ENCODE measurements around the gene ULK3.
A peak's percentile ranks its signal among the peaks of the same experiment; 100 is the strongest.

Gene ULK3

GRCh38 chr15:74867466-74868038 is 24.6 kb upstream of the ULK3 start:
- no peak for DNase-seq

- no peak for DNase-seq
Observed at GRCh38 chr15:74866090-74866489, 23.1 kb upstream of the ULK3 start.

GRCh38 chr15:74865316-74865715 is 22.4 kb upstream of the ULK3 start:
- DNase-seq, result no peak

- DNase-seq, result no peak
Observed at GRCh38 chr15:74864296-74864695, 21.3 kb upstream of the ULK3 start.

GRCh38 chr15:74863239-74864056 is 20.5 kb upstream of the ULK3 start:
- no peak for DNase-seq

GRCh38 chr15:74858369-74858740 is 15.4 kb upstream of the ULK3 start:
- no peak for DNase-seq

GRCh38 chr15:74857671-74858368 is 14.9 kb upstream of the ULK3 start:
- no peak for DNase-seq

- no peak for DNase-seq
Observed at GRCh38 chr15:74857082-74857655, 14.2 kb upstream of the ULK3 start.

- no peak for DNase-seq
Observed at GRCh38 chr15:74856537-74856936, 13.6 kb upstream of the ULK3 start.

- no peak for DNase-seq
Observed at GRCh38 chr15:74855857-74856256, 12.9 kb upstream of the ULK3 start.

GRCh38 chr15:74854453-74855022 is 11.6 kb upstream of the ULK3 start:
- no peak for DNase-seq

- no peak for DNase-seq
Observed at GRCh38 chr15:74851960-74852359, 9.0 kb upstream of the ULK3 start.

GRCh38 chr15:74850393-74850792 is 7.4 kb upstream of the ULK3 start:
- DNase-seq, result no peak

GRCh38 chr15:74847432-74847831 is 4.5 kb upstream of the ULK3 start:
- no peak for DNase-seq

GRCh38 chr15:74845581-74845980 is 2.6 kb upstream of the ULK3 start:
- DNase-seq, result no peak

- peak; percentile 50 to 55 for DNase-seq
Observed at GRCh38 chr15:74845208-74845568, 2.2 kb upstream of the ULK3 start.

GRCh38 chr15:74844319-74845207 is 1.6 kb upstream of the ULK3 start:
- DNase-seq, result peak in 1 of 2 experiments; percentile 19

GRCh38 chr15:74843891-74844299 is 939 bp upstream of the ULK3 start:
- no peak for DNase-seq

GRCh38 chr15:74843445-74843828 is 481 bp upstream of the ULK3 start:
- no peak for DNase-seq

- DNase-seq, result no peak
Observed at GRCh38 chr15:74841891-74842373, 1.0 kb downstream of the ULK3 start.

GRCh38 chr15:74840851-74841775 is 1.8 kb downstream of the ULK3 start:
- no peak for DNase-seq

All from activated CD4-positive, alpha-beta T cell treated with anti-CD3 and anti-CD28 coated beads, Interleukin-2, amount 50 U/mL, for 4 hours (primary cell).